Measurements from ENCODE around the gene GGA2.
"Not testable (repeated sequence)": the region's sequence is repeated elsewhere in the genome, so short reads cannot be mapped to it uniquely, and the experiment has no call there.

Gene GGA2

GRCh38 chr16:23524886-23525285 lies 14.6 kb upstream of the GGA2 start:
- no peak for DNase-seq (ENCODE audit: low read depth, low spot score)

GRCh38 chr16:23523876-23524385 lies 13.6 kb upstream of the GGA2 start:
- DNase-seq (ENCODE audit: low read depth, low spot score) = no peak

- no peak for DNase-seq (ENCODE audit: low read depth, low spot score)
Measured at GRCh38 chr16:23523321-23523720, 13.0 kb upstream of the GGA2 start.

GRCh38 chr16:23521965-23522364 lies 11.7 kb upstream of the GGA2 start:
- DNase-seq (ENCODE audit: low read depth, low spot score) = no peak

GRCh38 chr16:23521037-23521743 lies 10.9 kb upstream of the GGA2 start:
- DNase-seq (ENCODE audit: low read depth, low spot score) = no peak

GRCh38 chr16:23520500-23520899 lies 10.2 kb upstream of the GGA2 start:
- DNase-seq (ENCODE audit: low read depth, low spot score) = no peak

GRCh38 chr16:23519282-23519681 lies 9.0 kb upstream of the GGA2 start:
- no peak for DNase-seq (ENCODE audit: low read depth, low spot score)

GRCh38 chr16:23518435-23518891 lies 8.2 kb upstream of the GGA2 start:
- no peak for DNase-seq (ENCODE audit: low read depth, low spot score)

GRCh38 chr16:23516366-23517137 lies 6.3 kb upstream of the GGA2 start:
- no peak for DNase-seq (ENCODE audit: low read depth, low spot score)

GRCh38 chr16:23515881-23516280 lies 5.6 kb upstream of the GGA2 start:
- DNase-seq (ENCODE audit: low read depth, low spot score) = no peak

- DNase-seq (ENCODE audit: low read depth, low spot score) = no peak
Measured at GRCh38 chr16:23514381-23515152, 4.3 kb upstream of the GGA2 start.

- DNase-seq (ENCODE audit: low read depth, low spot score) = no peak
Measured at GRCh38 chr16:23512168-23512695, 1.9 kb upstream of the GGA2 start.

- DNase-seq (ENCODE audit: low read depth, low spot score) = no peak
Measured at GRCh38 chr16:23511731-23512130, 1.4 kb upstream of the GGA2 start.

GRCh38 chr16:23510915-23511270 lies 599 bp upstream of the GGA2 start:
- DNase-seq (ENCODE audit: low read depth, low spot score) = not testable (repeated sequence)

- no peak for DNase-seq (ENCODE audit: low read depth, low spot score)
Measured at GRCh38 chr16:23509782-23510163, 521 bp downstream of the GGA2 start.

- no peak for DNase-seq (ENCODE audit: low read depth, low spot score)
Measured at GRCh38 chr16:23509441-23509754, 896 bp downstream of the GGA2 start.

- DNase-seq (ENCODE audit: low read depth, low spot score) = no peak
Measured at GRCh38 chr16:23508589-23509440, 1.5 kb downstream of the GGA2 start.

GRCh38 chr16:23506606-23506994 lies 3.7 kb downstream of the GGA2 start:
- DNase-seq (ENCODE audit: low read depth, low spot score) = no peak

- no peak for DNase-seq (ENCODE audit: low read depth, low spot score)
Measured at GRCh38 chr16:23505671-23506605, 4.4 kb downstream of the GGA2 start.

- no peak for DNase-seq (ENCODE audit: low read depth, low spot score)
Measured at GRCh38 chr16:23505180-23505665, 5.1 kb downstream of the GGA2 start.
